Measurements from ENCODE around the gene NOTO.

DNA sequence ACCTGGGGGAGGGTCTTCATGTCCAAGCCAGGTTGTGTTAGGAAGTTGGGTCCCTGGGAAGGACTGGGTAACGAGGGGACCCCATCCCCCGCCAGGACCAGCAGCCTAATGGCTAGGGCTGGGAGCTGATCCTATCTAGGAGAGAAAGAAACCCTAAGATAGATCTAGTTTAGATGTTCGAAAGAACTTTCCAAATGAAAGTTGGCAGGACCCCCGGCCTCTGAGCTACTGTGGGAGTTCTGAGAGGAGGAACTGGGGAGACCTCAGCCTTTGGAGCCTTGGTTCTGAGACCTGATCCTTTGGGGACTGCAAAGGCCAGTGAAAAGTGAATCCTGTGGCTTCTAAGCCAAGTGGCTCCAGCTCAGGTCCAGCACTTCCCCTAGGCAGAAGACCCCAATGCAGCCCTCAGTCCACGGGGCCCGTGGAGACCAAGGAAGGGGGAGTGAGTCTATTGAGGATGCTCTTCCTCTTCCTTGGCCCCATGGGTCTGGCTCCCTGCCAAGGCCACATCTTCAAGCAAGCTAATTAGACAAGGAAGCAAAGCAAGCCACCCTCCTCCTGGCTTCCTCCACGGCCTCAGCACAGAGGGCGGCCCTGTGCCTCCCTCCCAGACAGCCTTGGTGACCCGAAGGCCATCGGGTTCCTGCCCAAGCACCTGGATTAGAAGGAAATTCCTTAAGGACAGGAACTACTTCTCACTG is 55.2 kb downstream of the NOTO start:
- TF ChIP-seq, protein P1, sequence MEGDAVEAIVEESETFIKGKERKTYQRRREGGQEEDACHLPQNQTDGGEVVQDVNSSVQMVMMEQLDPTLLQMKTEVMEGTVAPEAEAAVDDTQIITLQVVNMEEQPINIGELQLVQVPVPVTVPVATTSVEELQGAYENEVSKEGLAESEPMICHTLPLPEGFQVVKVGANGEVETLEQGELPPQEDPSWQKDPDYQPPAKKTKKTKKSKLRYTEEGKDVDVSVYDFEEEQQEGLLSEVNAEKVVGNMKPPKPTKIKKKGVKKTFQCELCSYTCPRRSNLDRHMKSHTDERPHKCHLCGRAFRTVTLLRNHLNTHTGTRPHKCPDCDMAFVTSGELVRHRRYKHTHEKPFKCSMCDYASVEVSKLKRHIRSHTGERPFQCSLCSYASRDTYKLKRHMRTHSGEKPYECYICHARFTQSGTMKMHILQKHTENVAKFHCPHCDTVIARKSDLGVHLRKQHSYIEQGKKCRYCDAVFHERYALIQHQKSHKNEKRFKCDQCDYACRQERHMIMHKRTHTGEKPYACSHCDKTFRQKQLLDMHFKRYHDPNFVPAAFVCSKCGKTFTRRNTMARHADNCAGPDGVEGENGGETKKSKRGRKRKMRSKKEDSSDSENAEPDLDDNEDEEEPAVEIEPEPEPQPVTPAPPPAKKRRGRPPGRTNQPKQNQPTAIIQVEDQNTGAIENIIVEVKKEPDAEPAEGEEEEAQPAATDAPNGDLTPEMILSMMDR (optimal IDR thresholded peaks at IDR 0.05 in 1 of 3, IDR thresholded peaks at IDR 0.05 in 1 of 3, conservative IDR thresholded peaks at IDR 0.05 in 1 of 3; ENCODE audit: extremely low read depth in 1 of 3, insufficient read depth in 2 of 3, low read length in 3 of 3): no peak
- TF ChIP-seq EZH2 (IDR thresholded peaks at IDR 0.05; ENCODE audit: low read length): no peak
